ENCODE data around the gene FAM200B.

GRCh38 chr4:15719506-15719905 is 37.9 kb downstream of the FAM200B start:
- TF ChIP-seq POLR2A (IDR thresholded peaks at IDR 0.05; ENCODE audit: low read length), result no peak
- TF ChIP-seq, protein P1, sequence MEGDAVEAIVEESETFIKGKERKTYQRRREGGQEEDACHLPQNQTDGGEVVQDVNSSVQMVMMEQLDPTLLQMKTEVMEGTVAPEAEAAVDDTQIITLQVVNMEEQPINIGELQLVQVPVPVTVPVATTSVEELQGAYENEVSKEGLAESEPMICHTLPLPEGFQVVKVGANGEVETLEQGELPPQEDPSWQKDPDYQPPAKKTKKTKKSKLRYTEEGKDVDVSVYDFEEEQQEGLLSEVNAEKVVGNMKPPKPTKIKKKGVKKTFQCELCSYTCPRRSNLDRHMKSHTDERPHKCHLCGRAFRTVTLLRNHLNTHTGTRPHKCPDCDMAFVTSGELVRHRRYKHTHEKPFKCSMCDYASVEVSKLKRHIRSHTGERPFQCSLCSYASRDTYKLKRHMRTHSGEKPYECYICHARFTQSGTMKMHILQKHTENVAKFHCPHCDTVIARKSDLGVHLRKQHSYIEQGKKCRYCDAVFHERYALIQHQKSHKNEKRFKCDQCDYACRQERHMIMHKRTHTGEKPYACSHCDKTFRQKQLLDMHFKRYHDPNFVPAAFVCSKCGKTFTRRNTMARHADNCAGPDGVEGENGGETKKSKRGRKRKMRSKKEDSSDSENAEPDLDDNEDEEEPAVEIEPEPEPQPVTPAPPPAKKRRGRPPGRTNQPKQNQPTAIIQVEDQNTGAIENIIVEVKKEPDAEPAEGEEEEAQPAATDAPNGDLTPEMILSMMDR (IDR thresholded peaks at IDR 0.05), result no peak
- TF ChIP-seq POLR2AphosphoS2 (conservative IDR thresholded peaks at IDR 0.05; ENCODE audit: low read length), result no peak
- no peak for TF ChIP-seq ZFP36 (IDR thresholded peaks at IDR 0.05; ENCODE audit: borderline replicate concordance, partially characterized antibody)
- TF ChIP-seq RNF2 (IDR thresholded peaks at IDR 0.05; ENCODE audit: borderline replicate concordance, low read depth), result no peak
- no peak for TF ChIP-seq RAD21 (conservative IDR thresholded peaks at IDR 0.05 in 1 of 2, IDR thresholded peaks at IDR 0.05 in 1 of 2)
- no peak for TF ChIP-seq E2F6 (IDR thresholded peaks at IDR 0.05; ENCODE audit: borderline replicate concordance, low read depth)
- TF ChIP-seq, protein P2, sequence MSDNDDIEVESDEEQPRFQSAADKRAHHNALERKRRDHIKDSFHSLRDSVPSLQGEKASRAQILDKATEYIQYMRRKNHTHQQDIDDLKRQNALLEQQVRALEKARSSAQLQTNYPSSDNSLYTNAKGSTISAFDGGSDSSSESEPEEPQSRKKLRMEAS (IDR thresholded peaks at IDR 0.05), result no peak
- TF ChIP-seq, protein P3, sequence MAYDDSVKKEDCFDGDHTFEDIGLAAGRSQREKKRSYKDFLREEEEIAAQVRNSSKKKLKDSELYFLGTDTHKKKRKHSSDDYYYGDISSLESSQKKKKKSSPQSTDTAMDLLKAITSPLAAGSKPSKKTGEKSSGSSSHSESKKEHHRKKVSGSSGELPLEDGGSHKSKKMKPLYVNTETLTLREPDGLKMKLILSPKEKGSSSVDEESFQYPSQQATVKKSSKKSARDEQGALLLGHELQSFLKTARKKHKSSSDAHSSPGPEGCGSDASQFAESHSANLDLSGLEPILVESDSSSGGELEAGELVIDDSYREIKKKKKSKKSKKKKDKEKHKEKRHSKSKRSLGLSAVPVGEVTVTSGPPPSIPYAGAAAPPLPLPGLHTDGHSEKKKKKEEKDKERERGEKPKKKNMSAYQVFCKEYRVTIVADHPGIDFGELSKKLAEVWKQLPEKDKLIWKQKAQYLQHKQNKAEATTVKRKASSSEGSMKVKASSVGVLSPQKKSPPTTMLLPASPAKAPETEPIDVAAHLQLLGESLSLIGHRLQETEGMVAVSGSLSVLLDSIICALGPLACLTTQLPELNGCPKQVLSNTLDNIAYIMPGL (CRISPR knock-in tag; IDR thresholded peaks at IDR 0.05; ENCODE audit: borderline replicate concordance), result no peak
- no peak for TF ChIP-seq MAZ (IDR thresholded peaks at IDR 0.05; ENCODE audit: borderline replicate concordance, low read depth, low read length)
- TF ChIP-seq REST (IDR thresholded peaks at IDR 0.05), result no peak
- TF ChIP-seq HOXA7 (CRISPR knock-in tag; IDR thresholded peaks at IDR 0.05), result no peak
- TF ChIP-seq ESRRA (IDR thresholded peaks at IDR 0.05; ENCODE audit: borderline replicate concordance, low read length), result no peak
